ENCODE results near the gene SKAP2.

GRCh38 chr7:26792006-26792405, 72.4 kb downstream of the SKAP2 start:
- no peak for TF ChIP-seq POLR2A (IDR thresholded peaks at IDR 0.05; ENCODE audit: borderline replicate concordance, extremely low read depth, insufficient read depth, insufficient read length)
- TF ChIP-seq CTCF (IDR thresholded peaks at IDR 0.05 in 2 of 3, conservative IDR thresholded peaks at IDR 0.05 in 1 of 3; ENCODE audit: borderline replicate concordance in 1 of 3, insufficient read depth in 1 of 3, low read depth in 2 of 3, low read length in 2 of 3): no peak
- no peak for TF ChIP-seq EZH2 (IDR thresholded peaks at IDR 0.05)
- no peak for TF ChIP-seq ZBTB33 (IDR thresholded peaks at IDR 0.05; ENCODE audit: extremely low read depth, insufficient replicate concordance, low read length)
- TF ChIP-seq TCF7L2 (IDR thresholded peaks at IDR 0.05; ENCODE audit: borderline replicate concordance, extremely low read depth, insufficient read depth, insufficient read length): no peak
- no peak for TF ChIP-seq SP1 (IDR thresholded peaks at IDR 0.05; ENCODE audit: low read depth)
- TF ChIP-seq REST (IDR thresholded peaks at IDR 0.05; ENCODE audit: low read depth): no peak
- TF ChIP-seq ATF3 (IDR thresholded peaks at IDR 0.05): no peak
- TF ChIP-seq SRF (IDR thresholded peaks at IDR 0.05; ENCODE audit: low read depth): no peak
- no peak for TF ChIP-seq ZFX (IDR thresholded peaks at IDR 0.05)
